Measurements from ENCODE around the gene CCDC68.
"Not testable (repeated sequence)": the region's sequence is repeated elsewhere in the genome, so short reads cannot be mapped to it uniquely, and the experiment has no call there.

DNA sequence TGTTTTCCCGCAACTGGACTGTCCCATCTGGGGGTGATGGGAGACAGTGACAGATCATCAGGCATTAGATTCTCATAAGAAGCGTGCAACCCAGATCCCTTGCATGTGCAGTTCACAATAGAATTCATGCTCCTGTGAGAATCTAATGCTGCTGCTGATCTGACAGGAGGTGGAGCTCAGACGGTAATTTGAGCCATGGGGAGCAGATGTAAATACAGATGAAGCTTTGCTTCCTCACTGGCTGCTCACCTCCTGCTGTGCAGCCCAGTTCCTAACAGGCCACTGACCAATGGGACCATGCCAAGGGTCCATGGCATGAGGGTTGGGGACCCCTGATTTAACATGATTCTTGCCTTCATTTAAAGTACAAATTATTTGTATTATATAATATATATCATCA, 104.2 kb downstream of the CCDC68 start:
- not testable (repeated sequence) for TF ChIP-seq POLR2A (IDR thresholded peaks at IDR 0.05)
- TF ChIP-seq, protein P1, sequence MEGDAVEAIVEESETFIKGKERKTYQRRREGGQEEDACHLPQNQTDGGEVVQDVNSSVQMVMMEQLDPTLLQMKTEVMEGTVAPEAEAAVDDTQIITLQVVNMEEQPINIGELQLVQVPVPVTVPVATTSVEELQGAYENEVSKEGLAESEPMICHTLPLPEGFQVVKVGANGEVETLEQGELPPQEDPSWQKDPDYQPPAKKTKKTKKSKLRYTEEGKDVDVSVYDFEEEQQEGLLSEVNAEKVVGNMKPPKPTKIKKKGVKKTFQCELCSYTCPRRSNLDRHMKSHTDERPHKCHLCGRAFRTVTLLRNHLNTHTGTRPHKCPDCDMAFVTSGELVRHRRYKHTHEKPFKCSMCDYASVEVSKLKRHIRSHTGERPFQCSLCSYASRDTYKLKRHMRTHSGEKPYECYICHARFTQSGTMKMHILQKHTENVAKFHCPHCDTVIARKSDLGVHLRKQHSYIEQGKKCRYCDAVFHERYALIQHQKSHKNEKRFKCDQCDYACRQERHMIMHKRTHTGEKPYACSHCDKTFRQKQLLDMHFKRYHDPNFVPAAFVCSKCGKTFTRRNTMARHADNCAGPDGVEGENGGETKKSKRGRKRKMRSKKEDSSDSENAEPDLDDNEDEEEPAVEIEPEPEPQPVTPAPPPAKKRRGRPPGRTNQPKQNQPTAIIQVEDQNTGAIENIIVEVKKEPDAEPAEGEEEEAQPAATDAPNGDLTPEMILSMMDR (IDR thresholded peaks at IDR 0.05 in 8 of 11, conservative IDR thresholded peaks at IDR 0.05 in 3 of 11): not testable (repeated sequence)

All from spleen (tissue), 7 donors.